HG03196 (cell line): Measurements from ENCODE around the gene TECTA.
"Not testable (repeated sequence)": the region's sequence is repeated elsewhere in the genome, so short reads cannot be mapped to it uniquely, and the experiment has no call there.

Experiments
- ATAC-seq: cut with Tn5 transposase; IDR thresholded peaks from one replicate; pipeline ENCODE4 v1.9.1; 2021; ENCODE audit not compliant: unreplicated experiment

The TECTA gene

GRCh38 chr11:121089566-121089965, 11.5 kb upstream of the TECTA start:
- ATAC-seq: no peak

GRCh38 chr11:121090145-121090721, 10.8 kb upstream of the TECTA start:
- ATAC-seq: no peak

GRCh38 chr11:121091492-121092152, 9.4 kb upstream of the TECTA start:
- no peak for ATAC-seq

- no peak for ATAC-seq
Observed at GRCh38 chr11:121095561-121095960, 5.5 kb upstream of the TECTA start.

- ATAC-seq: no peak
Observed at GRCh38 chr11:121099364-121099763, 1.7 kb upstream of the TECTA start.

- ATAC-seq: no peak
Observed at GRCh38 chr11:121099885-121100284, 1.2 kb upstream of the TECTA start.

- ATAC-seq: no peak
Observed at GRCh38 chr11:121104312-121104762, 3.3 kb downstream of the TECTA start.

GRCh38 chr11:121105063-121105480, 4.0 kb downstream of the TECTA start:
- no peak for ATAC-seq

- no peak for ATAC-seq
Observed at GRCh38 chr11:121105481-121106195, 4.6 kb downstream of the TECTA start.

- ATAC-seq: no peak
Observed at GRCh38 chr11:121106812-121107211, 5.8 kb downstream of the TECTA start.

GRCh38 chr11:121108413-121108812, 7.4 kb downstream of the TECTA start:
- no peak for ATAC-seq

GRCh38 chr11:121109471-121109870, 8.4 kb downstream of the TECTA start:
- ATAC-seq: no peak

- no peak for ATAC-seq
Observed at GRCh38 chr11:121109916-121110586, 9.0 kb downstream of the TECTA start.

- ATAC-seq: no peak
Observed at GRCh38 chr11:121110871-121111724, 10.1 kb downstream of the TECTA start.

GRCh38 chr11:121112498-121113455, 11.7 kb downstream of the TECTA start:
- no peak for ATAC-seq

- no peak for ATAC-seq
Observed at GRCh38 chr11:121113611-121114010, 12.6 kb downstream of the TECTA start.

GRCh38 chr11:121115024-121115423, 14.0 kb downstream of the TECTA start:
- not testable (repeated sequence) for ATAC-seq

GRCh38 chr11:121117788-121118187, 16.7 kb downstream of the TECTA start:
- ATAC-seq: no peak

- no peak for ATAC-seq
Observed at GRCh38 chr11:121119440-121119839, 18.4 kb downstream of the TECTA start.

- ATAC-seq: no peak
Observed at GRCh38 chr11:121122328-121122727, 21.3 kb downstream of the TECTA start.
